Right lobe of liver (tissue), 4 donors: Measurements from ENCODE around the gene CAV3.

ENCODE experiments used
- CTCF ChIP-seq, 4 donors: fragments of 200-600 bp in 3 of 4; fragments of 450-650 bp in 1 of 4; IDR thresholded peaks; one replicate each; pipeline versions ENCODE4 v1.5.1 to v1.8.0; 2016 to 2022; ENCODE audit warnings: antibody characterized with exemption in 4 of 4, mild to moderate bottlenecking in 2 of 4
- POLR2A ChIP-seq: fragments of 450-650 bp; IDR thresholded peaks from one replicate; pipeline ENCODE4 v1.6.1; 2017; ENCODE audit warnings: antibody characterized with exemption, mild to moderate bottlenecking
- donor health status: DM: no; HTN: no; CAD: no.
- donor health status: DM: no; HTN: no; CAD: no.
- donor health status: DM: no; HTN: yes; CAD: no.

- TF ChIP-seq CTCF (IDR thresholded peaks at IDR 0.05) (no peak), POLR2A (no peak)
Observed at GRCh38 chr3:8737301-8737700, 3.7 kb downstream of the CAV3 start.
